ENCODE results near the gene SORCS1. TPM values are rescaled to one million over a fixed set of nuclear protein-coding genes. Genes with fewer than 3 reads are reported as not detected.

The SORCS1 gene
- total and polyA plus RNA-seq, 2 of the 13 experiments (the other 11 are each of a cell fraction or from before 2014, with no cell fraction given), result not detected

DNA sequence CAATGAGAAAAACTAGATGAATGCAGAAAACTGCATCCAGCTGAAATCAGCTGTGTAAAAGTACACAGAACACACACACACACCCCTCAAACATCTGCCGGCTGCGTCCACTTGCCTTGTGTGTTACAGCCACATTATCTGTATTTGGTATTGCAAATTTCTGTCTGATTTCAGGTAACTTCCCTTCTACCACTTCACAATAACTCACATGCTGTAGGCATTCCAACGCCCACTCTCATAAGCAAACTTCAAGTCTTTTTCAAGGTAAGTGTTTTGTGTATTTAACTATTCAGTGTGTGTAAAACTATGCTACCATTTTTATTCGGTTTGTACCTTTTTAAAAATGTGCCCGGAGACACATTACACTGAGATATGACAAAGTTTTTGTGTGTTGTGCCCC, 594.2 kb downstream of the SORCS1 start:
- TF ChIP-seq KDM3A (CRISPR knock-in tag; IDR thresholded peaks at IDR 0.05; ENCODE audit: low read depth), result no peak
- no peak for TF ChIP-seq CENPT (CRISPR knock-in tag; IDR thresholded peaks at IDR 0.05; ENCODE audit: low read depth)
- no peak for TF ChIP-seq ZNF432 (CRISPR knock-in tag; IDR thresholded peaks at IDR 0.05; ENCODE audit: borderline replicate concordance)
- TF ChIP-seq ZNF451 (CRISPR knock-in tag; IDR thresholded peaks at IDR 0.05), result no peak
- no peak for TF ChIP-seq ZBTB49 (CRISPR knock-in tag; IDR thresholded peaks at IDR 0.05; ENCODE audit: borderline replicate concordance)
- TF ChIP-seq ZNF136 (CRISPR knock-in tag; IDR thresholded peaks at IDR 0.05; ENCODE audit: low read depth), result no peak
- TF ChIP-seq ZNF609 (CRISPR knock-in tag; IDR thresholded peaks at IDR 0.05; ENCODE audit: borderline replicate concordance), result no peak
- TF ChIP-seq XBP1 (CRISPR knock-in tag; IDR thresholded peaks at IDR 0.05), result no peak
- no peaks in the 10 kb centered on the region for H3K36me3 ChIP-seq (replicated peaks in 1 of 2; ENCODE audit: control insufficient read depth in 1 of 2, insufficient read depth in 2 of 2, low read length in 2 of 2)
- no peaks in the 10 kb centered on the region for H3K79me2 ChIP-seq (ENCODE audit: insufficient read depth, low read length)
- FAIRE-seq, result no peak
- H3K9ac ChIP-seq (ENCODE audit: insufficient read depth, low read depth, low read length), result no peak overlapping the region
- BruUV-seq (replicated peaks), result no TSS peak
- H3K4me1 ChIP-seq (ENCODE audit: insufficient read depth, low read length), result no peaks in the 10 kb centered on the region
- H3K4me3 ChIP-seq (replicated peaks in 1 of 3; ENCODE audit: insufficient read depth in 1 of 3, low read depth in 2 of 3, low read length in 3 of 3), result no peak overlapping the region
- no peaks in the 10 kb centered on the region for H3K27me3 ChIP-seq (ENCODE audit: control insufficient read depth in 1 of 2, insufficient read depth in 2 of 2, low read length in 2 of 2)
- in situ Hi-C loops (cut with HindIII; ENCODE audit: extremely low pct_ligation_motif_present, low pct_unique_long_range_greater_than_20kb), result no loop called here
- H2AFZ ChIP-seq (ENCODE audit: low read length), result no peak overlapping the region
- CTCF ChIA-PET (ENCODE audit: low intra/inter-chr PET ratio, low total read pairs), result no interaction called here
- 6% methylated on average over 5 of the region's 5 CpGs for WGBS (ENCODE audit: low lambda C conversion rate)
- H3K27ac ChIP-seq (ENCODE audit: extremely low read length, insufficient read depth, low read length), result no peak overlapping the region
- no peak for DNase-seq (ENCODE audit: low spot score)
- no peak overlapping the region for H3K4me2 ChIP-seq (ENCODE audit: low read depth, low read length)
- intact Hi-C loops (cut with micrococcal nuclease; ENCODE audit: unreplicated experiment), result loop anchor here (10.0 kb wide), 1 partner anchor 775 kb away; no protein-coding TSS in a partner anchor
- no peaks in the 10 kb centered on the region for H3K9me3 ChIP-seq (ENCODE audit: low read length)
- POLR2A ChIA-PET, result no interaction called here
- no peaks in the 10 kb centered on the region for H4K20me1 ChIP-seq (ENCODE audit: insufficient read depth, low read length)
- ATAC-seq, result no peak

All from HepG2 (cell line).